8988T (cell line): ENCODE data around the gene FAM72A.
"Not testable (repeated sequence)": the region's sequence is repeated elsewhere in the genome, so short reads cannot be mapped to it uniquely, and the experiment has no call there.

Experiments used
- DNase-seq: peaks from one replicate; pipeline ENCODE4 v3.0.0; 2011

FAM72A gene

DNA sequence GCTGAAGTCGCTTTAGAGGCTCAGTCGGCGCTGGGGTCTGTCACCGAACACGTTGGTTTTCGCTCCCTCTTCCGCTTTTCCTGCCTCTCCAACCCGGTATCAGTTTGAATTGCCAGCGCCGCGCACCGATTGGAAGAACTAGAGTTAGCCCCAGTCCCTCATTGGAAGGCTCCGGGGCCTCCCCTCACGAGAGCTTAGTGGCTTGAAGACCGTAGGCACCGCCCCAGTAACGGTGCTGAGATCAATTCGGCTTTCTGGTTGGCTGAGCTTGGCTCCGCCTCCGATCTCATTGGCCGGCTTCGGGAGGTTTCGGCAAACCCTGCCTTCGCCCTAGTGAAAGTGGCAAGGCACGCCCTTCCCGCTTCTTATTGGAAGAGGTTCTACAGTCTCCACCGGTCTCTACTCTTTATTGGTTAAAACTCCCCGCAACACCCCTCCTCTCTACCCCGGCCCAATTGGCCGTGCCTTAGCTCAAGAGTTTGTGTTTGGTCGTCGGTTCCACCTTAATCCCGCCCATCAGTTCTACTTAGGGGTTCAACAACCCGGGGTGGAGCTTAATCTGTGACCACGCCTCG lies at the start of gene FAM72A:
TSS of gene FAM72A (minus strand) at position 51 of the 575 bp plus-strand sequence. CDS start 814 bp downstream, outside the sequence.
- DNase-seq, result peak; percentile 21

DNA sequence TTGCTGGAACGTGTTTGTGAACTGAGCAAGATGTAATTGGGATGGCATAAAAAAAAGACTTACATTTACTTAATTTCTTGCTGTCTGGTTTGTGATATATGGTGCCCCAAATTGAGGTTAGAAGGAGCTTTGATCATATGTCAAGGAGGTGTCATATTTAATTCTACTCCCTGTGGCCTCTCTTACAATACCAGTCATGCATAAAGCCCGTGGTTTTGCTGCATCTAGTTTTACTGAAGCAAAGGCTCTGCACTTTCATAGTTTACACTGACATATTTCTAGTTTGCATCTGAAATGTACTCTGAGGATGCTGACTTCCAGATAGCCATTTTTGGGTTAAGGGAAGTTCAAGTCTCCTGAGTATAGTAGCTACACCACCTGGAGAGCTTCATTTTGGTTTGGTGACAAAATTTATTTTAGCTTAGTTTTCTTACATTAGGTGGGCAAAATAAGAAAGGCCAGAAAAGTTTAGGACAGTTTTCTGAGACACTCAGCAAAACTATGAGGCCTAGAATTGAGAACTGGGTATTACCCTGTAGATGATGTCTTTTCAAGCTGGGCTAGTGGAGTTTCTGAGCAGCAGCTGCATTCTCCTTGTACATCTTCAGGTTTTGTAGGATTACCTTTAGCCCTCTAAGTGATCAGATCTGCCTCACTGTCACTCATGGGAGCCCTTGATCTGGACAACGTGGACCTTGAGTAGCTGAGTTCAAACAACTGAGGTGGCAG lies 48.5 kb upstream of the FAM72A start:
- DNase-seq, result not testable (repeated sequence)

GRCh38 chr1:206246129-206246886 lies 43.7 kb upstream of the FAM72A start:
- not testable (repeated sequence) for DNase-seq

DNA sequence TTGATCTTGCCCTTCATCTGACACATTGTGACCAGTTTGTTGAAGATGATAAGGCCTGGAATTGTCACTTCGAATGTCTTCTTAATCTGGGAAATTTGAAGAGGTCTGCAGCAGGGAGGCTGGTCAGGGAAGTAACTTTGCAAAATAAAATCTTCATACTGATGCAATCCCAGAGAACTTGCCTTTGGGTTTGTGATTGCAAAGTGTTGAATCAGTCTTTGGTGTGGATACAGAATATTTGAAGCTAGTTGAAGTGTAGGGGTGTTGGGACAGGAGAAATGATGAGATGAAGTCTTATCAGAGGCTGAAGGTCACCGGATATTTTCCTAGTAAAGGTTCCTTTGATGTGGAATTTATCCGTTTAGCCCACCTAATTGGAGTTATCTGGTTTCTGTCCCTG lies 42.8 kb upstream of the FAM72A start:
- not testable (repeated sequence) for DNase-seq

- not testable (repeated sequence) for DNase-seq
Measured at GRCh38 chr1:206243335-206243734, 40.7 kb upstream of the FAM72A start.

DNA sequence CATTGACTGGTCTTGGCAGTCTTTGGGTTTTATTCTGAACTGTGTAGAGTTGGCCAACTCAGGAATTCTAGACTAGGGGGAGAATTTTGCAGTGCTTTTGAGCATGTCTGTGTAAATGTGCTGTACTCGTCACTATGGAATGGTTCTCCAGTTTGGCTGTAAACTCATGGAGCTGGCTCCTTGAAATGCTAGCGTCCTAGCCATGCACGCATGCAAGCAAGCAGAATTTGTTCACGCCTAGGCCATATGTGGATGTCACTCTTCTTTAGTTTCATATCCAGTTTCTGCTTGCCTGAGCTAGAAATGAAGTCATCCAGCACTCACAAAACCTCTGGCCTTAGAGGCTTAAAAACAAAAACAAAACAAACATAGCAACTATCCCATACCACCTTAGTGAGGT lies 37.6 kb upstream of the FAM72A start:
- DNase-seq, result not testable (repeated sequence)

DNA sequence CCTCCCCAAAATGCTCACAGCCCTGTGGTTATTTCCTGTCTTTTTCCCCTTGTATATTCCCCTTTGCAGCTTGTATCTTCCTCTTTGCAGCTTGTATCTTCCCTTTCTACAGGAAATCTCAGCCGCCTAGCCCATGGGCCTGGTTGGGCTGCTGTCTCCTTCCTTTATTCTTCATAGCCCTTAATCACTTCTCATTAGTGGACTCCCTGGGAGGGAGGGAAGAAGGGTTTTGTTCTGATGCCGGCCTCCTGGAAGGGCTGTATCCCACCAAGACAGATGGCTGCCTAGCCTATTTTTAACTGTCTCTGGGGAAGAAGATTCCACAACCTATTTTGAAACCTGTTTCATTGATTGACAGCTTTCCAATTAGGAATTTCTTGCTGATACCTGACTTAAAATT lies 32.6 kb upstream of the FAM72A start:
- not testable (repeated sequence) for DNase-seq

GRCh38 chr1:206234189-206234916 lies 31.7 kb upstream of the FAM72A start:
- DNase-seq, result not testable (repeated sequence)

DNA sequence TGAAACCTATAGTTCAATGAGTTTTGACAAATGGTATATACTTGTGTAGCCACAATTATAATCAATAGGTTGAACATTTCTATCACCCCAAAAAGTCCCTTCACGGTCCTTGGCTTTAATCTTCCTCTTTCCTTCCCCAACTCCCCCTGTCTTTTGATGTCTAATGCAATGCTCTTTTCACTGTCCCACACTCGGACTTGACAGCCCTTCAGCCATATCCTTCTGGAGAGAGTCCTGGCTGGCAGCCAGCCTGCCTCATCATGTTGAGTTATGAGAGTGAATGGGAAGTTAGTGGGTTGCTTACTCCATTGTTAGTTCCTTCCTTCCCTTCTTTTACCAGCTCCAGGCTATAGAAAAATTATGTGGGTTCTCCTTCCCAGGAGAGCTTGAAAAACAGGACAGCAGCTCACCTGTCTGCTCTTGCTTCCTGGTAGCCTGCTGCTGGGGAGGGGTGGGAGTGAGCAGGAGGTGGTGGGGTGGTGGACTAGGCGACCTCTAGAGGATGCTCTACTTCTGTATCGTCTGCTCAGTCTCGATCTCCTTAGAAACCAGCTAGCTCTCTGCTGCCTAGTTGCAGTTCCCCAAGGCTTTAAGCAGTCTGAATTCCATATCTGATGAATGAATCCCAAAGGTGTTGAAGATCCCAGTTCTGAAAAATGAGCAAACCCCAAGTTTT lies 30.5 kb upstream of the FAM72A start:
- not testable (repeated sequence) for DNase-seq

DNA sequence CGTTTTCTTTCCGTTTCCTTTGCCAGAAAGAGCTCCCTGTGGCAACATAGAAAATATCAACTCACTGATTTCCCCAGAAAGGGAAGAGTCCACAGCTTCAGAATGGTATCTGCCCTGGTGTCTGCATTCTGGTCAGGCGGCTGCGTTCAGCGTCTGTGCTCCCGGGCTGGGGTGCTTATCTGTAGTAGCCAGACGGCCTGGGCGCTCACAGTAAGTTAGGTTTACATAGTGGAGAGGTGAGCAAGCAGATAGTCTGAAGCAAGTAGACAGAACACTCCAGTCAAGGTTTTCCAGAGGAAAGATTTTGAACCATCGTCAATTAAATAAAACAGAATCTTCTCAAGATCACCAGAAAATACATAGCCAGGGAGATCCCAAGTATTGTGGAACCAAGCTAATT lies 29.4 kb upstream of the FAM72A start:
- DNase-seq, result not testable (repeated sequence)

GRCh38 chr1:206229286-206229685 lies 26.6 kb upstream of the FAM72A start:
- DNase-seq, result not testable (repeated sequence)

- not testable (repeated sequence) for DNase-seq
Measured at GRCh38 chr1:206226886-206227285, 24.2 kb upstream of the FAM72A start.

DNA sequence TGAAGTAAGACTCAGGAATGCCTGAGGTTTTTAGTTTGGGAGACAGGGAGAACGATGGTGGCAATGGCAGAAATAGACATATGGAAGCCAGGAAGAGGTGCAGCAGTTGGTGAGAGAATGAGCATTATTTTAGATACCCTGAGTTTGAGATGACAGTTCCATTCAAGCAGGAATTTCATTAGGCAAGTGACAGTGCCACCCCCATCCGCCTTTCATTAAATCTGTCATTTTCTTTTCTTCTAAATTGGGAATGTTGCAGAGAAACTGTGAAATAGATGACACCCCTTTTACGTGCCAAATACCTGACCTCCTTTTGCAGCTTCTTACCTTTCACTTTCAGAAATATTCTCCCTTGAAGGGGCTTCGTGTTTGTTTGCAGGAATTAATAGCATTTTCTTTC lies 22.7 kb upstream of the FAM72A start:
- not testable (repeated sequence) for DNase-seq

GRCh38 chr1:206224190-206224776 lies 21.6 kb upstream of the FAM72A start:
- not testable (repeated sequence) for DNase-seq

GRCh38 chr1:206221585-206221984 lies 18.9 kb upstream of the FAM72A start:
- DNase-seq, result not testable (repeated sequence)

DNA sequence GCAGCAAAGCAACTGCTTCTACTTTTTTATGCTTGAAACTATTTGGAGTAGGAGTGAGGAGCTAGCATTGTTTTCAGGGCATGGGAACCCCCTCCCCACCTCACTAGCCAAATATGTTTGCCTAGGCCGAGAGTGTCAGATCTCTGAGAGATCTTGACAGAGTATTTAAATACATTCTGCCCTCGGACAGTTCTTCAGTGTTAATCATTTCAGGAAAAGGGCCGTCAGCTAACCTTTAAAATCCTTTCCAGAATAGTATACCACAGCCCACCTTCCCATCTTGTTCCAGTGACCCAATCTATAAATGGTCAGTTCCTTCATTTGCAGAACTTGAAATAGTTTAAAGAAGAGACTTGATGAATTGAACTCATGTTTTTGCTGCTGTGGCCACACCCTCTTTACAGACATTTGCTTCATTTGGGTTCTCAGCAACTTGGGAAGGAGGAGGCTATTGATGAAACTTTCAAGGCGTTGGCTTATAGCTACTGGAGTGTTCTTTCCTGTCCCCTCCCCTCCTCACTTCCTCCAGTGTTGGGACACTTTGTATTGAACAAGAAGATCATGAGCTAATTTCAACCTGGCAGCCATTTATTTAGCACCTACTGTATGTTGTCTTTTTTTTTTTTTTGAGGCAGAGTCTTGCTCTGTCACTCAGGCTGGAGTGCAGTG lies 17.8 kb upstream of the FAM72A start:
- not testable (repeated sequence) for DNase-seq

GRCh38 chr1:206219514-206220331 lies 17.1 kb upstream of the FAM72A start:
- not testable (repeated sequence) for DNase-seq

DNA sequence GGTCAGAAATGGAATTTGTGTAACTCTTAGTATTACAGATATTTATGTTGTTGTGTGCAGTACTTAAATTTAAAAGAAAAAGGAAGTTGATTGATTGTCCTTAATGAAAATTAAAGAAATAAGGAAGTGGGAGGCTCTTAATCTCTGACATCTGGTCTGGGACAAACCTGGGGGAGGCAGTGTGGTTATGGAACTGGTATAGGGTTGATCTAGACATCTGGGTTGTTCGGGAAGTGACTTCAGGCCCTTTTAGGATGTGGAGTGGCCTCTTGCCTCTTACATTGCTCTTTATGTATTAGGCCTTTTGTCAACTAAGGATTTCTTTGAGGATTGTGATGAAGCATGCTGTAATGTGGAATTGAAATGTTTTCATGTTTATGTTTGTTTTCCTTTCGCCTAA lies 16.1 kb upstream of the FAM72A start:
- not testable (repeated sequence) for DNase-seq

- DNase-seq, result not testable (repeated sequence)
Measured at GRCh38 chr1:206218285-206218684, 15.6 kb upstream of the FAM72A start.
